Activated CD8-positive, alpha-beta memory T cell treated with anti-CD3 and anti-CD28 coated beads, Interleukin-2, amount 10 ng/mL, durations not matched to agents 7 days and 5 days (primary cell): ENCODE measurements around the gene NCBP1. TPM values are rescaled to one million over a fixed set of nuclear protein-coding genes. Genes with fewer than 3 reads are reported as not detected.

ENCODE experiments used
- ATAC-seq: fragments of 150-1000 bp; cut with Tn5 transposase; one replicate; pipeline ENCODE4 v1.10.0; 2021; ENCODE audit warnings: moderate library complexity
- CTCF ChIA-PET: fragments of 350-600 bp; sonication (Branson Sonifier 250); formaldehyde crosslinking; loops from one replicate; lab custom pipeline; 2021; ENCODE audit warnings: antibody characterized with exemption; lab: Charles Lee
- DNase-seq: peaks from one replicate; pipeline ENCODE4 v3.0.0-alpha.2; 2020
- H3K27ac Mint-ChIP-seq: one replicate; pipeline ENCODE4 v1.8.0; 2021; ENCODE audit warnings: mild to moderate bottlenecking, mixed read lengths
- H3K27me3 Mint-ChIP-seq: one replicate; pipeline ENCODE4 v1.8.0; 2021; ENCODE audit warnings: mixed read lengths
- H3K36me3 Mint-ChIP-seq: one replicate; pipeline ENCODE4 v1.8.0; 2021; ENCODE audit warnings: mild to moderate bottlenecking, mixed read lengths
- H3K4me1 Mint-ChIP-seq: one replicate; pipeline ENCODE4 v1.8.0; 2021; ENCODE audit warnings: mixed read lengths
- H3K4me3 Mint-ChIP-seq: one replicate; pipeline ENCODE4 v1.8.0; 2021; ENCODE audit warnings: mild to moderate bottlenecking, moderate library complexity, mixed read lengths
- H3K9me3 Mint-ChIP-seq: one replicate; pipeline ENCODE4 v1.8.0; 2022; ENCODE audit warnings: low read depth, mixed read lengths
- total RNA-seq, 2 experiments: library from RNA; stranded (reverse); gene quantifications; one replicate each; pipeline ENCODE4 v1.2.3, GENCODE V29; 2021

The NCBP1 gene
- total RNA-seq, 2 experiments from 2014 or later = 41.8 to 42.8 TPM

GRCh38 chr9:97630591-97630990 is 3.0 kb upstream of the NCBP1 start:
- DNase-seq (no peak), ATAC-seq (no peak)
- no peak overlapping the region for H3K27ac Mint-ChIP-seq
- H3K9me3 Mint-ChIP-seq = no peaks in the 10 kb centered on the region
- no peak overlapping the region for H3K4me3 Mint-ChIP-seq
- H3K4me1 Mint-ChIP-seq = peaks cover 32% of the 10 kb centered on the region
- peaks cover 10% of the 10 kb centered on the region for H3K36me3 Mint-ChIP-seq
- H3K27me3 Mint-ChIP-seq = no peaks in the 10 kb centered on the region
- CTCF ChIA-PET = interaction anchor here (1.0 to 9.0 kb wide), 2 partner anchors 14 to 32 kb away, joined by 4 to 66 read pairs; no protein-coding TSS in a partner anchor

DNA sequence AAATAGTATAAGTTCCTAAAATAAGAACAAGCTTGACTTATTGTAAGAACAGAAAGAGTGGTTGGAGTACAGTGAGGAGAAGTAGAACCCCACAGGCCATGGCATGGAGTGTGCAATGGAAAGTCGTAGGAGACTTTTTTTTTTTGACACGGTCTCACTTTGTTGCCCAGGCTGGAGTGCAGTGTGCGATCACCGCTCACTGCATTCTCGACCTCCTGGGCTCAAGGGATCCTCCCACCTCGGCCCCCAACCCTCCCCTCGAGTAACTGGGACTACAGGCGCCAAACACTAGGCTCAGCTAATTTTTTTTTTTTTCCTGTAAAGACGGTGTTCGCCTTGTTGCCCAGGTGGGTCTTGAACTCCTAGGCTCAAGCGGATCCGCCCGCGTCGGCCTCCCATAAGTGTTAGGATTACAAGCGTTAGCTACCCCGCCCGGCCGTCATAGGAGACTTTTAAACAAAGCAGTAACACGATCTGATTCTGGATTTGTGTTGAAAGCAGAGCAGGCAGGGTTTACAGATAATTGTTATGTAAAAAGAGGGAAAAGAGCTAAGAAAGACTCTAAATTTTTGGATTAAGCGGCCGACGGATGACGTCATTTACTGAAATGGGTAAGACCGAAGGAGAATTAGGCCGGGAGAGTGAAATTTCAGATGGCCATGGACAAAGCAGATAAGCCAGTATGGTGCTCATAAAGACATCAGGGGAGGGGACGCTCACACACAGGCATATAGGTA is 1.2 kb upstream of the NCBP1 start:
- Mint-ChIP-seq H3K27ac (peak overlapping the region; percentile 99), H3K4me1 (peaks cover 44% of the 10 kb centered on the region), H3K9me3 (no peaks in the 10 kb centered on the region), H3K4me3 (peak overlapping the region; percentile 97), H3K36me3 (peaks cover 13% of the 10 kb centered on the region), H3K27me3 (no peaks in the 10 kb centered on the region)
- CTCF ChIA-PET = interaction anchor here (1.2 to 9.0 kb wide), 9 partner anchors 8 to 624 kb away, joined by 3 to 66 read pairs (median 5); no protein-coding TSS in a partner anchor
- no peak for DNase-seq
- no peak for ATAC-seq

- H3K27ac Mint-ChIP-seq = peak overlapping the region; percentile 99
- DNase-seq (no peak), ATAC-seq (no peak)
- H3K27me3 Mint-ChIP-seq = no peaks in the 10 kb centered on the region
- CTCF ChIA-PET = interaction anchor here (0.9 to 9.0 kb wide), 13 partner anchors 9 to 622 kb away, joined by 3 to 66 read pairs (median 5); partner anchors contain the start of genes TRMO and XPA
- H3K9me3 Mint-ChIP-seq = no peaks in the 10 kb centered on the region
- peaks cover 50% of the 10 kb centered on the region for H3K4me1 Mint-ChIP-seq
- peak overlapping the region; percentile 97 for H3K4me3 Mint-ChIP-seq
- peaks cover 16% of the 10 kb centered on the region for H3K36me3 Mint-ChIP-seq
These were observed 354 bp downstream of the NCBP1 start for GRCh38 chr9:97633859-97634490.

- Mint-ChIP-seq H3K36me3 (peaks cover 16% of the 10 kb centered on the region), H3K27me3 (no peaks in the 10 kb centered on the region), H3K4me1 (peaks cover 52% of the 10 kb centered on the region), H3K4me3 (peak overlapping the region; percentile 97), H3K27ac (peak overlapping the region; percentile 99), H3K9me3 (no peaks in the 10 kb centered on the region)
- ATAC-seq = no peak
- CTCF ChIA-PET = interaction anchor here (1.2 to 9.0 kb wide), 3 partner anchors 13 to 61 kb away, joined by 3 to 66 read pairs (median 5); no protein-coding TSS in a partner anchor
- no peak for DNase-seq
These were observed 1.4 kb downstream of the NCBP1 start for GRCh38 chr9:97635026-97635425.

- no peak for DNase-seq
- H3K27ac Mint-ChIP-seq = no peak overlapping the region
- CTCF ChIA-PET = no interaction called here
- H3K9me3 Mint-ChIP-seq = no peaks in the 10 kb centered on the region
- no peak overlapping the region for H3K4me3 Mint-ChIP-seq
- no peak for ATAC-seq
- H3K4me1 Mint-ChIP-seq = peaks cover 46% of the 10 kb centered on the region
- peaks cover 26% of the 10 kb centered on the region for H3K36me3 Mint-ChIP-seq
- no peaks in the 10 kb centered on the region for H3K27me3 Mint-ChIP-seq
These were observed 3.3 kb downstream of the NCBP1 start for GRCh38 chr9:97636903-97637302.

DNA sequence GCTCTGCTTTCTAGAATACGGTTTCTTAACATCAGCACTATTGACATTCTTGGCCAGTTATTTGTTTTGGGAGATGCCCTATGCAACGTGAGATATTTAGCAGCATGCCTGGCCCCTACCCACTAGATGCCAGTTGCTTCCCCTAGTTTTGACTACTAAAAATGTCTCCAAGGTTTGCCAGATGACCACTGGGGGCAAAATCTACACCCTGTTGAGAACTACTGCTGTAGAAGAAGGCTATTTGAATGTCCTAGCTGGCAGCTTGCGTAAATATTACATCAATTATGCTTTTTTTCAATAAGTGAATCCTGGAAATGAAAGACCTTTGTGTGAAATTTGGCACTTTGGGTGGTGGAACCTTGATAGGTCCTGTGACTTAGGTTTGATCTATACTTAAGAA is 5.0 kb downstream of the NCBP1 start:
- Mint-ChIP-seq H3K9me3 (no peaks in the 10 kb centered on the region), H3K27ac (no peak overlapping the region), H3K4me1 (peaks cover 45% of the 10 kb centered on the region), H3K27me3 (no peaks in the 10 kb centered on the region), H3K4me3 (no peak overlapping the region), H3K36me3 (peaks cover 36% of the 10 kb centered on the region)
- DNase-seq (no peak), ATAC-seq (no peak)
- CTCF ChIA-PET = interaction anchor here (1.0 to 1.7 kb wide), 3 partner anchors 12 to 18 kb away, joined by 3 read pairs; no protein-coding TSS in a partner anchor

DNA sequence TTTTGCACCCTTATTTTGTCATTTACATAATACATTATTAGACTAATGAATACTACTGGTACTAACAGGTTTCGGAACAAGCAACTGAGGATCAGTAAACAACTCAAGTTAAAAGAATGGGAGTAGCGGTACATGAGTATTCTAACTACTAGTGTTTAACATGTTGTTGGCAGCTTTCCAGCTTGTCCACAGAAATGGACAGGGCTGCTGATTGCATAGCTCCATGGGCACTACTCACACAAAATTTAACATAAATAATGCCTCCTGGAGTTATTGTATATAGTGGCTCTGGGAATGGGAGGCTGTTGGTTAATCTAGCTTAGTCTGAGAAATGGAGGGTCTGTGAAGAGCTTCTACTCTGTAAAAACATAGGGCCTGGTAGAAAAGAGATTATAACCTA is 6.7 kb downstream of the NCBP1 start:
- Mint-ChIP-seq H3K36me3 (peaks cover 39% of the 10 kb centered on the region), H3K27ac (no peak overlapping the region), H3K27me3 (no peaks in the 10 kb centered on the region), H3K4me3 (no peak overlapping the region), H3K9me3 (no peaks in the 10 kb centered on the region), H3K4me1 (peaks cover 36% of the 10 kb centered on the region)
- CTCF ChIA-PET = interaction anchor here (1.0 to 1.4 kb wide), 4 partner anchors 18 to 284 kb away, joined by 3 to 4 read pairs (median 4); no protein-coding TSS in a partner anchor
- ATAC-seq (no peak), DNase-seq (no peak)

DNA sequence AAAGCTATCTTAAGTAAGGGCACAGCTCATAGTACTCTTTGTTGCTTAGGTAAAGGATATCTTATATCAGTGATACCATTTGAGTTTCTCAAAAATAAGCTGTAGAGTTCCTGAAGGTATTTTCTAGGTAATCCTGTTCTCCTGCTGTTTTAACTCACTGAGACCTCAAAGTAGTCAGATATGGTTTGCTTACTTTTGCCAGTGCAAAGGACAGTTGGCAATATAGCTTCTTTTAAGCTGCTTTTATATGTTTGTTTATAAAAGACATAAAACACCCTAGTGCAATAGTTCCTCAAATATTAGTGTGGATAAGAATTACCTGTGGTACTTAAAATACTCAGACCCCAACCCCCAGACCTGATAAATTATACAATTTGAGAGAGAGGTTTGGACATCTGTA is 12.1 kb downstream of the NCBP1 start:
- H3K36me3 Mint-ChIP-seq = peaks cover 49% of the 10 kb centered on the region
- H3K27me3 Mint-ChIP-seq = no peaks in the 10 kb centered on the region
- ATAC-seq (no peak), DNase-seq (no peak)
- no peak overlapping the region for H3K4me3 Mint-ChIP-seq
- peaks cover 10% of the 10 kb centered on the region for H3K4me1 Mint-ChIP-seq
- CTCF ChIA-PET = interaction anchor here (1.1 to 2.8 kb wide), 4 partner anchors 11 to 253 kb away, joined by 3 to 9 read pairs (median 6); partner anchors contain the start of genes NCBP1 and TSTD2
- no peaks in the 10 kb centered on the region for H3K9me3 Mint-ChIP-seq
- peak overlapping the region; percentile 11 for H3K27ac Mint-ChIP-seq

GRCh38 chr9:97647996-97648395 is 14.4 kb downstream of the NCBP1 start:
- DNase-seq = no peak
- Mint-ChIP-seq H3K4me3 (no peak overlapping the region), H3K27me3 (no peaks in the 10 kb centered on the region), H3K36me3 (peaks cover 47% of the 10 kb centered on the region), H3K4me1 (peaks cover 18% of the 10 kb centered on the region), H3K27ac (no peak overlapping the region), H3K9me3 (no peaks in the 10 kb centered on the region)
- CTCF ChIA-PET = interaction anchor here (1.0 to 2.8 kb wide), 3 partner anchors 12 to 253 kb away, joined by 3 to 9 read pairs (median 5); no protein-coding TSS in a partner anchor
- no peak for ATAC-seq

- Mint-ChIP-seq H3K4me1 (peaks cover 14% of the 10 kb centered on the region), H3K4me3 (no peak overlapping the region), H3K36me3 (peaks cover 53% of the 10 kb centered on the region), H3K9me3 (no peaks in the 10 kb centered on the region), H3K27ac (peak overlapping the region; percentile 49), H3K27me3 (no peaks in the 10 kb centered on the region)
- ATAC-seq = peak; percentile 55
- DNase-seq = no peak
- CTCF ChIA-PET = interaction anchor here (0.9 kb wide), 1 partner anchor 28 kb away, joined by 3 read pairs; no protein-coding TSS in a partner anchor
These were observed 18.0 kb downstream of the NCBP1 start for GRCh38 chr9:97651646-97652045.

DNA sequence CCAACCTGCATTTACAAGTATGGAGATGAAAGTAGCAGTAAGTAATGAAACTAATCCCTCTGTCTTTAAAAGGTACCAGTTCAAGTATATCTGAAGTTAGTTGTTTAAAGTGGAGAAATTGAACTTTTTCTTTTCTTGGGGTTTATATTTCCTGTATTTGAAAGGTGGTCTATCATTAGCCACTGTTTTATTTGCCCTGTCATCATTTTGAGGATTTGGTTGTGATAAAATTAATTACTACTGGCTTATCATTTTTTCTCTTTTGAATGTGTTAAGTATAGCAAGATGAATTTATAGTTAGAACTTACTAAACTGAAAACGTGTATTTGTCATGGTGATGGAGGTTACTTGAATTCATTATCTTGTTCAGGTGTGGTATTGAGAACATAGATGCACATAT is 25.1 kb downstream of the NCBP1 start:
- Mint-ChIP-seq H3K27me3 (no peaks in the 10 kb centered on the region), H3K4me1 (no peaks in the 10 kb centered on the region), H3K36me3 (peaks cover 68% of the 10 kb centered on the region), H3K4me3 (no peak overlapping the region), H3K27ac (no peak overlapping the region), H3K9me3 (no peaks in the 10 kb centered on the region)
- DNase-seq = no peak
- no peak for ATAC-seq
- CTCF ChIA-PET = interaction anchor here (1.2 kb wide), 1 partner anchor 19 kb away, joined by 4 read pairs; no protein-coding TSS in a partner anchor

- H3K4me1 Mint-ChIP-seq = peaks cover 3% of the 10 kb centered on the region
- H3K36me3 Mint-ChIP-seq = peaks cover 73% of the 10 kb centered on the region
- no peak overlapping the region for H3K27ac Mint-ChIP-seq
- no peak overlapping the region for H3K4me3 Mint-ChIP-seq
- ATAC-seq = no peak
- no peaks in the 10 kb centered on the region for H3K9me3 Mint-ChIP-seq
- no peak for DNase-seq
- CTCF ChIA-PET = interaction anchor here (1.3 kb wide), 1 partner anchor 11 kb away, joined by 3 read pairs; no protein-coding TSS in a partner anchor
- H3K27me3 Mint-ChIP-seq = no peaks in the 10 kb centered on the region
These were observed 26.1 kb downstream of the NCBP1 start for GRCh38 chr9:97659771-97660170.

GRCh38 chr9:97660340-97660739 is 26.7 kb downstream of the NCBP1 start:
- DNase-seq (no peak), ATAC-seq (no peak)
- peaks cover 3% of the 10 kb centered on the region for H3K4me1 Mint-ChIP-seq
- H3K27me3 Mint-ChIP-seq = no peaks in the 10 kb centered on the region
- H3K4me3 Mint-ChIP-seq = no peak overlapping the region
- H3K36me3 Mint-ChIP-seq = peaks cover 74% of the 10 kb centered on the region
- no peak overlapping the region for H3K27ac Mint-ChIP-seq
- H3K9me3 Mint-ChIP-seq = no peaks in the 10 kb centered on the region
- CTCF ChIA-PET = interaction anchor here (1.3 to 1.5 kb wide), 3 partner anchors 10 to 27 kb away, joined by 3 to 5 read pairs (median 3); partner anchors contain the start of genes NCBP1 and TSTD2
